ENCODE data around the gene SPACA6.

Gene SPACA6

DNA sequence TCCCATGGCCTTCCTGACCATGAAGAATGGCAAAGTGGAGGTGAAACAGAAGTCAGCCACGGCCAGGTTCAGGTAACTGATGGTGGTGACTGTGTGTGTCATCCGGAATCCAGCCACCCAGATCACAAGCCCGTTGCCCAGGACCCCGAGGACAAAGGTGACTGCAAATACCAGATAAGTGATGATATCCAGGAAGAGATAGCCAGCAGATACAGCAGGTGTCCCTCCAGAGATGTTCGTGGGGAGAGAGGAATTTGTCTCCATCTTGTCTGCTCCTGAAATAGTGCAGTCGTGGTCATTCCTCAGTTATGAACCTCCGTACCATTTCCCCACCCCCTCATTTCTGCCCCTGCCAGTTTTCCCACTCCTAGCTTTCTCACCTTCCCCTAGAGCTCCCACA is 53.6 kb downstream of the SPACA6 start:
- no peak overlapping the region for H3K27ac ChIP-seq
- TF ChIP-seq, protein P1, sequence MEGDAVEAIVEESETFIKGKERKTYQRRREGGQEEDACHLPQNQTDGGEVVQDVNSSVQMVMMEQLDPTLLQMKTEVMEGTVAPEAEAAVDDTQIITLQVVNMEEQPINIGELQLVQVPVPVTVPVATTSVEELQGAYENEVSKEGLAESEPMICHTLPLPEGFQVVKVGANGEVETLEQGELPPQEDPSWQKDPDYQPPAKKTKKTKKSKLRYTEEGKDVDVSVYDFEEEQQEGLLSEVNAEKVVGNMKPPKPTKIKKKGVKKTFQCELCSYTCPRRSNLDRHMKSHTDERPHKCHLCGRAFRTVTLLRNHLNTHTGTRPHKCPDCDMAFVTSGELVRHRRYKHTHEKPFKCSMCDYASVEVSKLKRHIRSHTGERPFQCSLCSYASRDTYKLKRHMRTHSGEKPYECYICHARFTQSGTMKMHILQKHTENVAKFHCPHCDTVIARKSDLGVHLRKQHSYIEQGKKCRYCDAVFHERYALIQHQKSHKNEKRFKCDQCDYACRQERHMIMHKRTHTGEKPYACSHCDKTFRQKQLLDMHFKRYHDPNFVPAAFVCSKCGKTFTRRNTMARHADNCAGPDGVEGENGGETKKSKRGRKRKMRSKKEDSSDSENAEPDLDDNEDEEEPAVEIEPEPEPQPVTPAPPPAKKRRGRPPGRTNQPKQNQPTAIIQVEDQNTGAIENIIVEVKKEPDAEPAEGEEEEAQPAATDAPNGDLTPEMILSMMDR (IDR thresholded peaks at IDR 0.05): no peak
- no peak overlapping the region for H3K4me3 ChIP-seq
- DNase-seq: no peak
- intact Hi-C loops (cut with DNase I; ENCODE audit: low total_unique reads): no loop called here
- H3K9me3 ChIP-seq: no peaks in the 10 kb centered on the region
- H3K4me1 ChIP-seq: no peaks in the 10 kb centered on the region
- peaks cover 0 to 7% of the 10 kb centered on the region in 2 donors for H3K27me3 ChIP-seq
- H3K36me3 ChIP-seq: no peaks in the 10 kb centered on the region

DNA sequence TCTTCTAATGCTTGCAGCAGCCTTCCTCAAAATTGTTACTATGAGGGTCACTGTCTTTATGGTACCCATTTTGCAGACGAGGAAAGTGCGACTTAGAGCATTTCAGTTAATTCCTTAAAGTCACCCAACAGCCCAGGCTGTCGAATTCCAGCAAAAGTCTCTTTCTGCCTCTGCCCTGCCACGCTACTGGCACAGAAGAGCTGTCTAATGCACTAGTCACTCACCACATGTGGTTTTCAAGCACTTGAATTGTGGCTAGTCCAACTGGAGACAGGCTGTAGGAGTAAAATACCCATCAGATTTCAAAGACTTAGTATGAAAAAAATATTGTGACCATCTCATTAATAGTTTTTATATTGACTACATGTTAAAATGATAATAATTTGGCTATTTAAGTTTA is 56.8 kb downstream of the SPACA6 start:
- no peaks in the 10 kb centered on the region for H3K36me3 ChIP-seq
- TF ChIP-seq, protein P1 (IDR thresholded peaks at IDR 0.05): no peak
- intact Hi-C loops (cut with DNase I; ENCODE audit: low total_unique reads): no loop called here
- H3K4me3 ChIP-seq: no peak overlapping the region
- H3K27me3 ChIP-seq: peaks cover 0 to 7% of the 10 kb centered on the region in 2 donors
- no peak overlapping the region for H3K27ac ChIP-seq
- no peaks in the 10 kb centered on the region for H3K9me3 ChIP-seq
- DNase-seq: no peak
- no peaks in the 10 kb centered on the region for H3K4me1 ChIP-seq

DNA sequence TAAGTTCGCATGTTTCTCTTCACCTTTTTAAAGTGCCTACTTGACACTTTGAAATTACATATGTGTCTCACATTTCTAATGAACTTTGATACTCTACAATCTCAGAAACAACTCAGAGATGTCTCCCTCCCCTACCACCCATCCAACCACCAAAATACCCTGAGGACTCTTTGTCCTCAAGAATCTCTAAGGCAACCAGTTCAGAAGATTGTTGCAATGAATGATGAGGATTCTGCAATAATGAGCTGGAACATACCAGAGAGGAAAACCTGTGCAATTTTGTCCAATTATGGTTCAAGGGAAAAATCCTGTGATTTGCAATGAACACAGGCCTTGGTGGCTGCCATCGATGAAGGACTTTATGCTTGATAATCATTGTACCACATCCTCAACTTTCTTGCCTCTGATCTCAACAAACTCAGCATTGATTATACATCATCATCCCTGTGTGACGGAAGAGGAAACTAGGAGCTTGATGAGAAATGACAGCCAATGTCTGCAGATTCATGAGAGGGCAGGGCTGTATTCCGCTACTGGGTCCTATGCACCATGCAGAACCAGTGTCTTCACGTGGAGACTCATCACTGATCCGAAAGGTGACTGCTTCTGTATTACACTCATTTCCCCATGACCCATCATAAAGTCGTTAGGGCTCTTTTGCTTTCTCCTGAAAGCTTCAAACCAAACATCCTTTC is 57.4 kb downstream of the SPACA6 start:
- no peak overlapping the region for H3K27ac ChIP-seq
- H3K4me1 ChIP-seq: no peaks in the 10 kb centered on the region
- H3K4me3 ChIP-seq: peak overlapping the region; percentile 22 to 23
- DNase-seq: no peak
- H3K36me3 ChIP-seq: no peaks in the 10 kb centered on the region
- H3K27me3 ChIP-seq: peaks cover 0 to 7% of the 10 kb centered on the region in 2 donors
- intact Hi-C loops (cut with DNase I; ENCODE audit: low total_unique reads): no loop called here
- H3K9me3 ChIP-seq: no peaks in the 10 kb centered on the region
- TF ChIP-seq, protein P1 (IDR thresholded peaks at IDR 0.05): no peak

DNA sequence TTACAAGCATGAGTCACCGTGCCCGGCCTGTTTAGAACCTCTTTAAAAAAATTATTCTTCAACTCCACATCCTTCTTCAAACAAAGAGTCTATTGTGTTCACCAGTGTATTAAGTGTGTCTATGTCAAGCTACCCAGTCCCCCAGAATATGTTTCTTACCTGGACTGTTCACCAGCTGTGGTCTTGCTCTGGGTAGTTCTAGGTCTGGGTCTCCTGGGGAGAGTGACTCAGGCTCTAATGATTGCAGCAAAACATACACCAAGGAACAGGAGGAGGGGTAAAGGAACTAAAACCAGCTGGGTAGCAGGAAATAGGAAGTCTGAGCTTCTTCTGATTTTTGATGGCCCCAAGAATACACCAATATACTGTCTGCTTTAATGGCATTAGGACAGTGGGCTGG is 58.5 kb downstream of the SPACA6 start, which contains the start of gene FPR1:
TSS of gene FPR1 (minus strand) at position 224 of the 400 bp plus-strand sequence. CDS start 4,884 bp downstream, outside the sequence.
- H3K4me3 ChIP-seq: peak within 1 kb of the TSS; percentile 22 to 23
- TF ChIP-seq, protein P1 (IDR thresholded peaks at IDR 0.05): no peak
- H3K4me1 ChIP-seq: no peaks in the 10 kb centered on the region
- H3K27ac ChIP-seq: no peak within 1 kb of the TSS
- no peaks in the 10 kb centered on the region for H3K9me3 ChIP-seq
- DNase-seq: no peak
- H3K36me3 ChIP-seq: no peaks in the 10 kb centered on the region
- H3K27me3 ChIP-seq: peaks cover 0 to 3% of the 10 kb centered on the region in 2 donors
- intact Hi-C loops (cut with DNase I; ENCODE audit: low total_unique reads): no loop called here

DNA sequence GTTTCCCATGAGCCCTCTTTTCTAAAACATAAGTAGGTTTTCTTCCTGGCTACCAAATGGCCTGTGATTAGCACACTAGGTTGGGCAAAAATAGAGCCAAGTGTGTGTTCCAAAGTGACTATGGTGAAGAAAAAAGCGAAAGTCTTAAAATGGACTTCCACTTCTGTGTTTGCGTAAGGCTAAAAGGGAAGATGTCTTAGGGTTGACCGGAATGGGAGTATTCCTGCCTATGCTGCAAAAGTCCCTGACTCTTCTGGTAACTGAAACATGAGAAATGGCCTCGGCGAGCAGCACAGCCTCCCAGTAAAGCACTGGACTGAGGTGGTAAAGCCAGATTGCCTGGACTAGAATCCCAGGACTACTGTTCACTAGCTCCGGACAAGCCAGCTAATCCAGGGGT is 61.0 kb downstream of the SPACA6 start:
- Histone ChIP-seq H3K9me3 (no peaks in the 10 kb centered on the region), H3K27ac (no peak overlapping the region), H3K36me3 (no peaks in the 10 kb centered on the region), H3K27me3 (no peaks in the 10 kb centered on the region), H3K4me3 (no peak overlapping the region), H3K4me1 (no peaks in the 10 kb centered on the region)
- no peak for DNase-seq
- intact Hi-C loops (cut with DNase I; ENCODE audit: low total_unique reads): no loop called here
- TF ChIP-seq, protein P1 (IDR thresholded peaks at IDR 0.05): no peak
